K562 (cell line): ENCODE results near the gene DELE1. TPM values are rescaled to one million over a fixed set of nuclear protein-coding genes. Genes with fewer than 3 reads are reported as not detected.

Experiments
- BMI1 ChIP-seq: fragments of 150-350 bp; IDR thresholded peaks from 2 replicates; pipeline ENCODE4 v1.6.1; 2014; ENCODE audit warnings: low read length
- CAMTA2 ChIP-seq: fragments of 250-450 bp; sonication (Bioruptor Pico); conservative IDR thresholded peaks from 2 replicates; pipeline ENCODE4 v1.5.1; 2022
- CEBPB ChIP-seq: fragments of 450-650 bp; IDR thresholded peaks from 2 replicates; pipeline ENCODE4 v1.6.1; 2016; ENCODE audit warnings: missing genetic modification characterization, missing compliant biosample characterization
- CTBP1 ChIP-seq: fragments of 450-650 bp; IDR thresholded peaks from 2 replicates; pipeline ENCODE4 v1.6.1; 2016; ENCODE audit warnings: borderline replicate concordance
- DLX4 ChIP-seq: fragments of 250-450 bp; sonication (Bioruptor Pico); IDR thresholded peaks from 2 replicates; pipeline ENCODE4 v1.6.1; 2021; ENCODE audit warnings: mild to moderate bottlenecking
- DPF2 ChIP-seq: fragments of 450-650 bp; IDR thresholded peaks from 2 replicates; pipeline ENCODE4 v1.6.1; 2016
- E2F1 ChIP-seq: sonication (generic); formaldehyde crosslinking; IDR thresholded peaks from 2 replicates; pipeline ENCODE4 v1.8.1; 2023; ENCODE audit warnings: mild to moderate bottlenecking, missing genetic modification reagents, moderate library complexity
- E2F6 ChIP-seq, 2 experiments: IDR thresholded peaks; 2 replicates each; pipeline ENCODE4 v1.6.1; 2011; ENCODE audit warnings: borderline replicate concordance in 1 of 2, control low read depth in 1 of 2, low read depth in 1 of 2, low read length in 1 of 2, mild to moderate bottlenecking in 1 of 2, mixed read lengths in 1 of 2, moderate library complexity in 1 of 2; ENCODE audit not compliant: insufficient read depth in 1 of 2, insufficient read length in 1 of 2, poor library complexity in 1 of 2, severe bottlenecking in 1 of 2; ENCODE audit errors: extremely low read depth in 1 of 2
- ETS1 ChIP-seq: conservative IDR thresholded peaks from 2 replicates; pipeline ENCODE4 v1.6.1; 2011; ENCODE audit warnings: low read depth, mild to moderate bottlenecking, low read length; ENCODE audit not compliant: control insufficient read depth
- FOXA1 ChIP-seq: fragments of 450-650 bp; IDR thresholded peaks from 2 replicates; pipeline ENCODE4 v1.6.1; 2016; ENCODE audit warnings: mild to moderate bottlenecking, borderline replicate concordance
- IFI16 ChIP-seq: fragments of 250-450 bp; sonication (Bioruptor Pico); IDR thresholded peaks from 2 replicates; pipeline ENCODE4 v2.1.2; 2022; ENCODE audit warnings: mild to moderate bottlenecking, inconsistent platforms
- KDM1A ChIP-seq, 2 experiments: fragments of 450-650 bp; IDR thresholded peaks; 2 replicates each; pipeline ENCODE4 v1.6.1; 2016; ENCODE audit warnings: mild to moderate bottlenecking in 2 of 2
- NFIC ChIP-seq: fragments of 450-650 bp; IDR thresholded peaks from 2 replicates; pipeline ENCODE4 v1.6.1; 2017; ENCODE audit warnings: mild to moderate bottlenecking, inconsistent platforms
- PRDM10 ChIP-seq: fragments of 450-650 bp; IDR thresholded peaks from 2 replicates; pipeline ENCODE4 v1.6.1; 2018; ENCODE audit not compliant: partially characterized antibody
- RFX1 ChIP-seq: fragments of 450-650 bp; IDR thresholded peaks from 2 replicates; pipeline ENCODE4 v1.6.1; 2016; ENCODE audit warnings: mild to moderate bottlenecking, moderate library complexity
- SMARCA5 ChIP-seq: fragments of 450-650 bp; IDR thresholded peaks from 2 replicates; pipeline ENCODE4 v1.6.1; 2016
- SP1 ChIP-seq: sonication (generic); formaldehyde crosslinking; IDR thresholded peaks from 2 replicates; pipeline ENCODE4 v1.8.1; 2022; ENCODE audit warnings: mild to moderate bottlenecking, missing genetic modification reagents
- TCF3 ChIP-seq: sonication (generic); formaldehyde crosslinking; IDR thresholded peaks from 2 replicates; pipeline ENCODE4 v1.4.0; 2020; ENCODE audit warnings: mild to moderate bottlenecking, missing genetic modification reagents
- THRB ChIP-seq: fragments of 450-650 bp; formaldehyde crosslinking; conservative IDR thresholded peaks from 2 replicates; pipeline ENCODE4 v1.4.0; 2022; ENCODE audit warnings: mild to moderate bottlenecking, missing genetic modification characterization
- ZNF445 ChIP-seq: fragments of 250-450 bp; sonication (Bioruptor Pico); IDR thresholded peaks from 2 replicates; pipeline ENCODE4 v1.4.0; 2020; ENCODE audit warnings: low read depth, mild to moderate bottlenecking, moderate library complexity
- ZNF778 ChIP-seq: fragments of 450-650 bp; formaldehyde crosslinking; IDR thresholded peaks from 2 replicates; pipeline ENCODE4 v1.4.0; 2020; ENCODE audit warnings: mild to moderate bottlenecking, moderate library complexity
- polyA plus RNA-seq, 8 experiments: library from polyadenylated mRNA; depleted of rRNA in 4 of 8; stranded (reverse) in 5 of 8; unstranded in 3 of 8; fragments of >200 nt; fragmentation: Nextera tagmentation in 2 of 8; fragmentation: Illumina TruSeq in 1 of 8; extraction: Ambion mirVana in 2 of 8; extraction: Trizol in 1 of 8; gene quantifications; 2 replicates each; pipeline versions ENCODE4 v1.2.1 to v1.2.3, GENCODE V29; 2011 to 2014; ENCODE audit warnings: inconsistent platforms in 1 of 8, missing spikeins in 1 of 8
- total RNA-seq, 7 experiments: library from RNA; depleted of rRNA in 6 of 7; stranded (reverse); fragments of >200 nt in 6 of 7; fragmentation: Illumina TruSeq in 2 of 7; extraction: Trizol in 2 of 7; gene quantifications; 2 replicates each; pipeline versions ENCODE4 v1.2.1 to v1.2.3, GENCODE V29; 2011 to 2021; ENCODE audit warnings: low replicate concordance in 1 of 7

The DELE1 gene
- total and polyA plus RNA-seq, 9 of the 15 experiments (the other 6 are each of a cell fraction or from before 2014, with no cell fraction given): 16.6 to 74.4 (median 49.8) TPM

GRCh38 chr5:141914199-141914743 lies 9.4 kb upstream of the DELE1 start (continued):
- TF ChIP-seq ETS1 (no peak), THRB (CRISPR knock-in tag) (no peak), TCF3 (no peak), ZNF778 (CRISPR knock-in tag) (no peak), RFX1 (no peak), SMARCA5 (no peak), DPF2 (no peak), IFI16 (CRISPR knock-in tag) (no peak), NFIC (no peak), BMI1 (no peak), KDM1A (IDR thresholded peaks at IDR 0.05) (no peak), E2F6 (IDR thresholded peaks at IDR 0.05; ENCODE audit: borderline replicate concordance in 1 of 2, extremely low read depth in 1 of 2, insufficient read depth in 1 of 2, insufficient read length in 1 of 2, low read depth in 1 of 2, low read length in 1 of 2, poor library complexity in 1 of 2, severe bottlenecking in 1 of 2) (peak; percentile 66 to 85), SP1 (CRISPR knock-in tag) (peak; percentile 48; the same call in 1 of the 2 replicates), DLX4 (no peak), E2F1 (CRISPR knock-in tag) (no peak), ZNF445 (CRISPR knock-in tag) (no peak), CAMTA2 (CRISPR knock-in tag) (no peak), FOXA1 (no peak), CTBP1 (peak; percentile 82; the same call in 1 of the 2 replicates), CEBPB (tag) (no peak), PRDM10 (no peak)
